OCI-LY1 (cell line): ENCODE data around the gene FAAH2.

Experiments
- H2AFZ ChIP-seq: fragments of 200-600 bp; sonication (generic), shearing (Covaris generic); 2 replicates; pipeline ENCODE4 v1.6.0; 2014; ENCODE audit warnings: antibody characterized with exemption, mild to moderate bottlenecking, low read length
- H3F3A ChIP-seq: fragments of 200-600 bp; sonication (generic), shearing (Covaris generic); 2 replicates; pipeline ENCODE4 v1.6.0; 2014; ENCODE audit warnings: mild to moderate bottlenecking, antibody characterized with exemption, low read length, moderate library complexity; ENCODE audit not compliant: insufficient read depth
- H3K27ac ChIP-seq: fragments of 200-600 bp; sonication (generic); 2 replicates; pipeline ENCODE4 v1.5.1; 2014; ENCODE audit warnings: low read length, mixed run types, mild to moderate bottlenecking, low read depth; ENCODE audit not compliant: poor library complexity, severe bottlenecking
- H3K27me3 ChIP-seq: fragments of 200-600 bp; sonication (generic); 2 replicates; pipeline ENCODE4 v1.6.0; 2014; ENCODE audit warnings: antibody characterized with exemption, mild to moderate bottlenecking, low read length, moderate library complexity; ENCODE audit not compliant: insufficient read depth
- H3K36me3 ChIP-seq: fragments of 200-600 bp; sonication (generic); 2 replicates; pipeline ENCODE4 v1.6.1; 2014; ENCODE audit warnings: mild to moderate bottlenecking, antibody characterized with exemption, low read length, moderate library complexity, mixed read lengths; ENCODE audit not compliant: insufficient read depth
- H3K4me1 ChIP-seq: fragments of 200-600 bp; sonication (generic); 2 replicates; pipeline ENCODE4 v1.5.1; 2014; ENCODE audit warnings: mild to moderate bottlenecking, low read length, moderate library complexity; ENCODE audit not compliant: insufficient read depth, severe bottlenecking
- H3K4me2 ChIP-seq: fragments of 200-600 bp; sonication (generic), shearing (Covaris generic); 2 replicates; pipeline ENCODE4 v1.6.1; 2014; ENCODE audit warnings: low read length
- H3K4me3 ChIP-seq: fragments of 200-600 bp; sonication (generic); 2 replicates; pipeline ENCODE4 v1.5.1; 2014; ENCODE audit warnings: low read length, low read depth, mild to moderate bottlenecking, mixed read lengths; ENCODE audit not compliant: poor library complexity, severe bottlenecking
- H3K79me2 ChIP-seq: fragments of 200-600 bp; shearing (Covaris generic); 2 replicates; pipeline ENCODE4 v1.6.1; 2016; ENCODE audit warnings: mixed run types, low read length, mixed read lengths; ENCODE audit not compliant: insufficient read depth
- H3K9ac ChIP-seq: fragments of 200-600 bp; sonication (generic), shearing (Covaris generic); 2 replicates; pipeline ENCODE4 v1.6.1; 2014; ENCODE audit warnings: mild to moderate bottlenecking, low read length, mixed read lengths
- H3K9me2 ChIP-seq: fragments of 200-600 bp; sonication (generic), shearing (Covaris generic); 2 replicates; pipeline ENCODE4 v1.6.1; 2014; ENCODE audit warnings: low read depth, mild to moderate bottlenecking, low read length, mixed read lengths
- H3K9me3 ChIP-seq: fragments of 200-600 bp; shearing (Covaris generic); 2 replicates; pipeline ENCODE4 v1.6.1; 2014; ENCODE audit warnings: low read length, mixed read lengths
- H4K20me1 ChIP-seq: fragments of 200-600 bp; sonication (generic), shearing (Covaris generic); 2 replicates; pipeline ENCODE4 v1.6.0; 2016; ENCODE audit warnings: mild to moderate bottlenecking, low read length; ENCODE audit not compliant: insufficient read depth
- EZH2 ChIP-seq: fragments of 200-600 bp; sonication (generic), shearing (Covaris generic); IDR thresholded peaks from 2 replicates; pipeline ENCODE4 v1.8.0; 2017; ENCODE audit warnings: borderline replicate concordance, mixed run types, mild to moderate bottlenecking, antibody characterized with exemption, low read length, moderate library complexity, mixed read lengths
- TF ChIP-seq, protein P1 (sequence below): fragments of 200-600 bp; sonication (generic), shearing (Covaris generic); IDR thresholded peaks from 2 replicates; pipeline ENCODE4 v1.5.1; 2017; ENCODE audit warnings: mild to moderate bottlenecking, antibody characterized with exemption, low read length, moderate library complexity, mixed read lengths

The FAAH2 gene

GRCh38 chrX:57447856-57448255 is 161.3 kb downstream of the FAAH2 start:
- Histone ChIP-seq H2AFZ (no peak overlapping the region), H3K9me3 (no peaks in the 10 kb centered on the region)

DNA sequence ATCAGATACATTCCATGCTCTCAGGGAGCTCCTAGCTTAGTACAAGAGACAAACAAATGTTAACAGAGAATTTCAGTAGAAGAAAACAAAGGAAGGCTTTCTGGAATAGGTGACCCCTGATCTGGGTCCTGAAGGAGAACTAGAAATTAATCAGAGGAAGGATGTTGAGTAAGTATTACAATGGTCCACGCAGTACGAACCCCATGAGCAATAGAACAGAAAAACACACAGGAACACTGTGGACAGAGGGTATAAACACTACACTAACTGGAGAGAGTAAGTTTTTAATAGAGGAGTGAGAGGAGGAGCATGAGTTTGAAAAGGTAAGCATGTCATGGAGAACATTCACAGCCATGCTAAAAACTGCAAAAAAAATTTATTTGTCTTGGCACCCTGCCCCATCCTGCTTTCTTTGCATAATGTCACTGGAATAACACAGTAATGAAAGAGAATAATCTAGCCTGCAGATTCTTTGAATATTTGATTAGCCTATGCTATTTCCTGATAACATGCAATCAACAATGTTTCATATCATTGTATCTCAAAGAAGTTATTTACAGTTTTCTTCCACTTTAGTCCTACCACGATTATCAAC is 165.0 kb downstream of the FAAH2 start:
- no peak for TF ChIP-seq EZH2
- TF ChIP-seq, protein P1, sequence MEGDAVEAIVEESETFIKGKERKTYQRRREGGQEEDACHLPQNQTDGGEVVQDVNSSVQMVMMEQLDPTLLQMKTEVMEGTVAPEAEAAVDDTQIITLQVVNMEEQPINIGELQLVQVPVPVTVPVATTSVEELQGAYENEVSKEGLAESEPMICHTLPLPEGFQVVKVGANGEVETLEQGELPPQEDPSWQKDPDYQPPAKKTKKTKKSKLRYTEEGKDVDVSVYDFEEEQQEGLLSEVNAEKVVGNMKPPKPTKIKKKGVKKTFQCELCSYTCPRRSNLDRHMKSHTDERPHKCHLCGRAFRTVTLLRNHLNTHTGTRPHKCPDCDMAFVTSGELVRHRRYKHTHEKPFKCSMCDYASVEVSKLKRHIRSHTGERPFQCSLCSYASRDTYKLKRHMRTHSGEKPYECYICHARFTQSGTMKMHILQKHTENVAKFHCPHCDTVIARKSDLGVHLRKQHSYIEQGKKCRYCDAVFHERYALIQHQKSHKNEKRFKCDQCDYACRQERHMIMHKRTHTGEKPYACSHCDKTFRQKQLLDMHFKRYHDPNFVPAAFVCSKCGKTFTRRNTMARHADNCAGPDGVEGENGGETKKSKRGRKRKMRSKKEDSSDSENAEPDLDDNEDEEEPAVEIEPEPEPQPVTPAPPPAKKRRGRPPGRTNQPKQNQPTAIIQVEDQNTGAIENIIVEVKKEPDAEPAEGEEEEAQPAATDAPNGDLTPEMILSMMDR: no peak
- Histone ChIP-seq H3K9me3 (no peaks in the 10 kb centered on the region), H3K9ac (no peak overlapping the region), H4K20me1 (no peaks in the 10 kb centered on the region), H3K4me3 (no peak overlapping the region), H3K9me2 (no peaks in the 10 kb centered on the region), H3K27me3 (no peaks in the 10 kb centered on the region), H3K27ac (no peak overlapping the region), H3K79me2 (no peaks in the 10 kb centered on the region), H3F3A (no peaks in the 10 kb centered on the region), H3K4me1 (no peaks in the 10 kb centered on the region), H3K36me3 (no peaks in the 10 kb centered on the region), H2AFZ (no peak overlapping the region), H3K4me2 (no peak overlapping the region)

More at GRCh38 chrX:57447856-57448255, 161.3 kb downstream of the FAAH2 start:
- no peaks in the 10 kb centered on the region for H4K20me1 ChIP-seq
- H3K79me2 ChIP-seq: no peaks in the 10 kb centered on the region
- H3F3A ChIP-seq: no peaks in the 10 kb centered on the region
- no peaks in the 10 kb centered on the region for H3K9me2 ChIP-seq
- no peak for TF ChIP-seq EZH2
- TF ChIP-seq, protein P1: no peak
- H3K4me3 ChIP-seq: no peak overlapping the region
- no peaks in the 10 kb centered on the region for H3K4me1 ChIP-seq
- H3K27me3 ChIP-seq: no peaks in the 10 kb centered on the region
- no peak overlapping the region for H3K9ac ChIP-seq
- H3K4me2 ChIP-seq: no peak overlapping the region
- no peak overlapping the region for H3K27ac ChIP-seq
- no peaks in the 10 kb centered on the region for H3K36me3 ChIP-seq

GRCh38 chrX:57453901-57454300 is 167.4 kb downstream of the FAAH2 start:
- H3K4me3 ChIP-seq: no peak overlapping the region
- no peak overlapping the region for H2AFZ ChIP-seq
- no peaks in the 10 kb centered on the region for H4K20me1 ChIP-seq
- no peaks in the 10 kb centered on the region for H3F3A ChIP-seq
- H3K79me2 ChIP-seq: no peaks in the 10 kb centered on the region
- no peaks in the 10 kb centered on the region for H3K36me3 ChIP-seq
- H3K9me3 ChIP-seq: no peaks in the 10 kb centered on the region
- no peaks in the 10 kb centered on the region for H3K9me2 ChIP-seq
- no peak overlapping the region for H3K9ac ChIP-seq
- H3K27me3 ChIP-seq: no peaks in the 10 kb centered on the region
- H3K27ac ChIP-seq: no peak overlapping the region
- H3K4me2 ChIP-seq: no peak overlapping the region; the same call in 1 of the 2 replicates
- H3K4me1 ChIP-seq: no peaks in the 10 kb centered on the region
- no peak for TF ChIP-seq EZH2
- TF ChIP-seq, protein P1: peak; percentile 53
